Measurements from ENCODE around the gene PPP1R3D. TPM values are rescaled to one million over a fixed set of nuclear protein-coding genes. Genes with fewer than 3 reads are reported as not detected.

PPP1R3D gene
- total RNA-seq, 1 donor from 2014 or later, result 11.2 TPM

GRCh38 chr20:59888050-59888449 is 52.1 kb downstream of the PPP1R3D start:
- no peaks in the 10 kb centered on the region for H3K4me1 ChIP-seq
- no peak for DNase-seq
- H3K27me3 ChIP-seq, result no peaks in the 10 kb centered on the region
- intact Hi-C loops (cut with DNase I), result no loop called here
- no peaks in the 10 kb centered on the region for H3K9me3 ChIP-seq
- no peak for TF ChIP-seq CTCF (IDR thresholded peaks at IDR 0.05)
- ATAC-seq, result no peak
- no peak overlapping the region for H3K4me3 ChIP-seq
- no peaks in the 10 kb centered on the region for H3K36me3 ChIP-seq
- H3K27ac ChIP-seq, result no peak overlapping the region

Other genes with a start within 250 kb of the PPP1R3D start
- gene SYCP2, start 6.7 kb downstream of the PPP1R3D start, total RNA-seq, result 1.9 TPM
- gene FAM217B, start 84 bp upstream of the PPP1R3D start, total RNA-seq, result 24.3 TPM
- 8.8 TPM for gene CDH26, start 18.1 kb upstream of the PPP1R3D start, total RNA-seq

All from upper lobe of right lung (tissue), 1 donor.